H9 (cell line): ENCODE measurements around the gene AMER2. TPM values are rescaled to one million over a fixed set of nuclear protein-coding genes. Genes with fewer than 3 reads are reported as not detected.

ENCODE experiments used
- DNase-seq: peaks from one replicate; pipeline ENCODE4 v3.0.0-alpha.2; 2017
- H2AFZ ChIP-seq: one replicate; pipeline ENCODE4 v1.6.1; 2013; ENCODE audit warnings: mild to moderate bottlenecking, low read length, control low read depth, moderate library complexity
- H2AK5ac ChIP-seq: 2 replicates; pipeline ENCODE4 v1.6.1; 2013; ENCODE audit warnings: low read length, control low read depth, mixed read lengths; ENCODE audit not compliant: insufficient read length
- H2BK120ac ChIP-seq: one replicate; pipeline ENCODE4 v1.6.1; 2013; ENCODE audit warnings: low read depth, mild to moderate bottlenecking, low read length, control low read depth, inconsistent platforms; ENCODE audit not compliant: poor library complexity, severe bottlenecking
- H2BK12ac ChIP-seq: 2 replicates; pipeline ENCODE4 v1.6.1; 2013; ENCODE audit warnings: low read length, control low read depth, mixed read lengths, low read depth; ENCODE audit not compliant: insufficient read length
- H2BK15ac ChIP-seq: 2 replicates; pipeline ENCODE4 v1.6.1; 2013; ENCODE audit warnings: low read depth, low read length, control low read depth
- H2BK20ac ChIP-seq: one replicate; pipeline ENCODE4 v1.6.1; 2013; ENCODE audit warnings: low read depth, mild to moderate bottlenecking, low read length, control low read depth, inconsistent platforms; ENCODE audit not compliant: poor library complexity, severe bottlenecking
- H2BK5ac ChIP-seq: 2 replicates; pipeline ENCODE4 v1.6.1; 2013; ENCODE audit warnings: low read length, control low read depth, mixed read lengths; ENCODE audit not compliant: insufficient read length
- H3K14ac ChIP-seq: 2 replicates; pipeline ENCODE4 v1.6.1; 2013; ENCODE audit warnings: low read length, control low read depth; ENCODE audit not compliant: insufficient read depth
- H3K18ac ChIP-seq: 2 replicates; pipeline ENCODE4 v1.6.1; 2013; ENCODE audit warnings: low read depth, mild to moderate bottlenecking, mixed read lengths, low read length, control low read depth; ENCODE audit not compliant: insufficient read length
- H3K23ac ChIP-seq: 2 replicates; pipeline ENCODE4 v1.6.1; 2013; ENCODE audit warnings: low read length, control low read depth, mixed read lengths, low read depth; ENCODE audit not compliant: insufficient read length
- H3K23me2 ChIP-seq: 2 replicates; pipeline ENCODE4 v1.6.1; 2013; ENCODE audit warnings: low read depth, mild to moderate bottlenecking, mixed read lengths, low read length, control low read depth; ENCODE audit not compliant: insufficient read length, poor library complexity, severe bottlenecking
- H3K27ac ChIP-seq: 2 replicates; pipeline ENCODE4 v1.5.1; 2013; ENCODE audit warnings: low read length, control low read depth, mixed read lengths, low read depth; ENCODE audit not compliant: insufficient read length
- H3K27me3 ChIP-seq: 2 replicates; pipeline ENCODE4 v1.6.1; 2013; ENCODE audit warnings: low read length, control low read depth, inconsistent platforms; ENCODE audit not compliant: insufficient read depth
- H3K4ac ChIP-seq: 2 replicates; pipeline ENCODE4 v1.6.1; 2013; ENCODE audit warnings: low read depth, mild to moderate bottlenecking, control low read depth, inconsistent platforms, low read length, moderate library complexity
- H3K4me1 ChIP-seq: 2 replicates; pipeline ENCODE4 v1.6.1; 2013; ENCODE audit warnings: low read length, control low read depth, inconsistent platforms; ENCODE audit not compliant: insufficient read depth
- H3K4me2 ChIP-seq: 2 replicates; pipeline ENCODE4 v1.6.1; 2013; ENCODE audit warnings: low read length, control low read depth, mixed read lengths; ENCODE audit not compliant: insufficient read length, insufficient read depth
- H3K56ac ChIP-seq: 2 replicates; pipeline ENCODE4 v1.6.1; 2013; ENCODE audit warnings: low read depth, mild to moderate bottlenecking, mixed read lengths, low read length, control low read depth; ENCODE audit not compliant: insufficient read length
- H3K79me1 ChIP-seq: 2 replicates; pipeline ENCODE4 v1.6.1; 2013; ENCODE audit warnings: low read depth, mild to moderate bottlenecking, moderate library complexity, low read length, control low read depth, inconsistent platforms; ENCODE audit not compliant: insufficient read depth, poor library complexity, severe bottlenecking
- H3K79me2 ChIP-seq: 2 replicates; pipeline ENCODE4 v1.6.1; 2013; ENCODE audit warnings: low read length, control low read depth, inconsistent platforms; ENCODE audit not compliant: insufficient read depth
- H3K9ac ChIP-seq: 2 replicates; pipeline ENCODE4 v1.6.1; 2013; ENCODE audit warnings: low read length, control low read depth, mixed read lengths; ENCODE audit not compliant: insufficient read length; ENCODE audit errors: extremely low read depth
- H3K9me3 ChIP-seq: one replicate; pipeline ENCODE4 v1.6.1; 2013; ENCODE audit warnings: low read depth, low read length, inconsistent platforms; ENCODE audit not compliant: control insufficient read depth
- H3T11ph ChIP-seq: one replicate; pipeline ENCODE4 v1.6.1; 2013; ENCODE audit warnings: mild to moderate bottlenecking, low read length, control low read depth, inconsistent platforms
- H4K20me1 ChIP-seq: one replicate; pipeline ENCODE4 v1.6.1; 2013; ENCODE audit not compliant: control insufficient read depth, insufficient read length, insufficient read depth
- H4K5ac ChIP-seq: 2 replicates; pipeline ENCODE4 v1.6.1; 2013; ENCODE audit warnings: low read depth, mild to moderate bottlenecking, mixed read lengths, low read length, control low read depth; ENCODE audit not compliant: insufficient read length
- H4K8ac ChIP-seq: replicated peaks from 2 replicates; pipeline ENCODE4 v1.6.1; 2013; ENCODE audit warnings: low read length, control low read depth, mixed read lengths, low read depth; ENCODE audit not compliant: insufficient read length
- H4K91ac ChIP-seq: 2 replicates; pipeline ENCODE4 v1.6.1; 2013; ENCODE audit warnings: low read depth, mild to moderate bottlenecking, moderate library complexity, mixed read lengths, low read length, control low read depth; ENCODE audit not compliant: insufficient read length
- H3K27ac Mint-ChIP-seq, 3 experiments: 2 replicates in 2 of 3; 3 replicates in 1 of 3; pipeline ENCODE4 v1.8.0; 2020 to 2021; ENCODE audit warnings: mixed read lengths in 3 of 3, mild to moderate bottlenecking in 1 of 3, moderate library complexity in 1 of 3
- H3K27me3 Mint-ChIP-seq: 2 replicates; pipeline ENCODE4 v1.8.0; 2021; ENCODE audit warnings: low read depth, mild to moderate bottlenecking, moderate library complexity, mixed read lengths
- H3K36me3 Mint-ChIP-seq, 3 experiments: 2 replicates in 2 of 3; 3 replicates in 1 of 3; pipeline ENCODE4 v1.8.0; 2020 to 2021; ENCODE audit warnings: low read depth in 3 of 3, mixed read lengths in 3 of 3; ENCODE audit not compliant: insufficient read depth in 1 of 3
- H3K4me1 Mint-ChIP-seq, 2 experiments: 2 replicates each; pipeline ENCODE4 v1.8.0; 2020; ENCODE audit warnings: mixed read lengths in 2 of 2
- H3K4me3 Mint-ChIP-seq, 2 experiments: 2 replicates in 1 of 2; 3 replicates in 1 of 2; pipeline ENCODE4 v1.8.0; 2020 to 2021; ENCODE audit warnings: mild to moderate bottlenecking in 2 of 2, mixed read lengths in 2 of 2, moderate library complexity in 1 of 2
- H3K9me3 Mint-ChIP-seq, 2 experiments: 2 replicates in 1 of 2; 3 replicates in 1 of 2; pipeline ENCODE4 v1.8.0; 2020; ENCODE audit warnings: mild to moderate bottlenecking in 2 of 2, mixed read lengths in 2 of 2, moderate library complexity in 1 of 2
- WGBS: extraction: QIAGEN DNeasy Blood & Tissue Kit; methylation state at CpG from one replicate; pipeline ENCODE4 v1.1.7; 2013; ENCODE audit warnings: missing lambda C conversion rate, low lambda C conversion rate, mixed read lengths; ENCODE audit not compliant: insufficient read length; ENCODE audit errors: extremely low coverage; 5-methylcytosine and 5-hydroxymethylcytosine counted together
- total RNA-seq: library from RNA; stranded (reverse); gene quantifications from 2 replicates; pipeline ENCODE4 v1.2.1, GENCODE V29; 2021
- TF ChIP-seq, protein P1 (sequence below): fragments of 200-600 bp; sonication (generic); conservative IDR thresholded peaks from 3 replicates; pipeline ENCODE4 v1.8.0; 2021; ENCODE audit warnings: antibody characterized with exemption, mild to moderate bottlenecking

AMER2 gene
- total RNA-seq, 1 experiment from 2014 or later, result 0.02 TPM

DNA sequence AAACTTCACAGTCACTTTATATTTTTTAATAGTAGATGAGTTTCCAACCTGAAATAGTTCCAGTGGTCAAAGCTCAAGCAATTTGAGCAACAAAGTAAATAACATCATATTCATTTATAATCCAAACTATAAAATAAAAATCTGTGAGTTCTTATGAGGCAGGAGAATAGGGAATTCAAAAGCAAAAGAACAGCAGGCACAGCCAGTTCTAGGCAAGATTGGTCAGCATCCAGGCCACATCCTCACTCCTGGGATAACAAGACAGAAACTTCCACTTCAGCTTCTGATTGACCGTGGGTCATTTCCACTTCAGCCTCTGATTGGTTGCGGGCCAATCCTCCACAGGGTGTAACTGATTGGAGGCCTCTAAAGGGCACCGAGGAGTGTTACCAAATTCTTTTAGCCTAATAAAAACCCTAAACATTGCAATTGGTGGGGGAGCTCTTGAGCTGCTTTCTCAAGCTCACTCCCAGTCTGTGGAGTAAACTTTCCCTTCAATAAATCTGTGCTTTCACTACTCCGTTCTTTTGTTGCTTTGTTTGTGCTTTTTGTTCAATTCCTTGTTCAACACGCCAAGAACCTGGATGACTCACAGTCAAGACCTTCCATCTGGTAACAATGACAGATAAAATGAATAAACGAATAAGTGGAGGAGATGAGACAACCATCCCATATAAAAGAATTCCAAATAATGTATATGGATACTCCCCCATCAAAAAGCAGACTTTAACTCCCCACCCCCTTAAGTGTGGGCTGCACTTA is 42.6 kb upstream of the AMER2 start:
- H3K4ac ChIP-seq, result no peak overlapping the region
- no peaks in the 10 kb centered on the region for H3K79me1 ChIP-seq
- Mint-ChIP-seq H3K4me1 (peaks cover 11 to 12% of the 10 kb centered on the region in 2 experiments), H3K36me3 (no peaks in the 10 kb centered on the region), H3K27me3 (no peaks in the 10 kb centered on the region), H3K27ac (no peak overlapping the region), H3K4me3 (no peak overlapping the region), H3K9me3 (no peaks in the 10 kb centered on the region; a peak in 1 of 5 replicates)
- H2BK12ac ChIP-seq, result no peak overlapping the region
- H2AFZ ChIP-seq, result no peak overlapping the region
- no peaks in the 10 kb centered on the region for H3K23me2 ChIP-seq
- H3K4me2 ChIP-seq, result no peak overlapping the region
- no peak overlapping the region for H3K23ac ChIP-seq
- no CpG with 5 or more reads among the region's 6 CpGs for WGBS
- no peak overlapping the region for H2BK5ac ChIP-seq
- no peak overlapping the region for H2AK5ac ChIP-seq
- no peaks in the 10 kb centered on the region for H3K79me2 ChIP-seq
- no peak overlapping the region for H3K56ac ChIP-seq
- DNase-seq, result no peak
- TF ChIP-seq, protein P1, sequence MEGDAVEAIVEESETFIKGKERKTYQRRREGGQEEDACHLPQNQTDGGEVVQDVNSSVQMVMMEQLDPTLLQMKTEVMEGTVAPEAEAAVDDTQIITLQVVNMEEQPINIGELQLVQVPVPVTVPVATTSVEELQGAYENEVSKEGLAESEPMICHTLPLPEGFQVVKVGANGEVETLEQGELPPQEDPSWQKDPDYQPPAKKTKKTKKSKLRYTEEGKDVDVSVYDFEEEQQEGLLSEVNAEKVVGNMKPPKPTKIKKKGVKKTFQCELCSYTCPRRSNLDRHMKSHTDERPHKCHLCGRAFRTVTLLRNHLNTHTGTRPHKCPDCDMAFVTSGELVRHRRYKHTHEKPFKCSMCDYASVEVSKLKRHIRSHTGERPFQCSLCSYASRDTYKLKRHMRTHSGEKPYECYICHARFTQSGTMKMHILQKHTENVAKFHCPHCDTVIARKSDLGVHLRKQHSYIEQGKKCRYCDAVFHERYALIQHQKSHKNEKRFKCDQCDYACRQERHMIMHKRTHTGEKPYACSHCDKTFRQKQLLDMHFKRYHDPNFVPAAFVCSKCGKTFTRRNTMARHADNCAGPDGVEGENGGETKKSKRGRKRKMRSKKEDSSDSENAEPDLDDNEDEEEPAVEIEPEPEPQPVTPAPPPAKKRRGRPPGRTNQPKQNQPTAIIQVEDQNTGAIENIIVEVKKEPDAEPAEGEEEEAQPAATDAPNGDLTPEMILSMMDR, result no peak; the same call in 2 of the 3 replicates
- H4K8ac ChIP-seq, result no peak overlapping the region
- H3K9me3 ChIP-seq, result no peaks in the 10 kb centered on the region
- H3K14ac ChIP-seq, result no peak overlapping the region
- H4K91ac ChIP-seq, result no peak overlapping the region
- no peaks in the 10 kb centered on the region for H4K20me1 ChIP-seq
- no peak overlapping the region for H3T11ph ChIP-seq
- H3K27ac ChIP-seq, result no peak overlapping the region
- no peak overlapping the region for H3K9ac ChIP-seq
- no peaks in the 10 kb centered on the region; the same call in 1 of the 2 replicates for H3K27me3 ChIP-seq
- H2BK20ac ChIP-seq, result no peak overlapping the region
- no peak overlapping the region for H2BK120ac ChIP-seq
- no peaks in the 10 kb centered on the region; the same call in 1 of the 2 replicates for H3K4me1 ChIP-seq
- H2BK15ac ChIP-seq, result no peak overlapping the region
- H4K5ac ChIP-seq, result no peak overlapping the region
- no peak overlapping the region for H3K18ac ChIP-seq
